ENCODE results near the gene RNF5. TPM values are rescaled to one million over a fixed set of nuclear protein-coding genes. Genes with fewer than 3 reads are reported as not detected.

The RNF5 gene, protein sequence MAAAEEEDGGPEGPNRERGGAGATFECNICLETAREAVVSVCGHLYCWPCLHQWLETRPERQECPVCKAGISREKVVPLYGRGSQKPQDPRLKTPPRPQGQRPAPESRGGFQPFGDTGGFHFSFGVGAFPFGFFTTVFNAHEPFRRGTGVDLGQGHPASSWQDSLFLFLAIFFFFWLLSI
- polyA plus RNA-seq (2011; rRNA removed): 40.2 and 44.4 TPM in 2 replicates
- polyA minus RNA-seq (2011; rRNA and poly(A)+ RNA removed): 16.2 and 22.9 TPM in 2 replicates

DNA sequence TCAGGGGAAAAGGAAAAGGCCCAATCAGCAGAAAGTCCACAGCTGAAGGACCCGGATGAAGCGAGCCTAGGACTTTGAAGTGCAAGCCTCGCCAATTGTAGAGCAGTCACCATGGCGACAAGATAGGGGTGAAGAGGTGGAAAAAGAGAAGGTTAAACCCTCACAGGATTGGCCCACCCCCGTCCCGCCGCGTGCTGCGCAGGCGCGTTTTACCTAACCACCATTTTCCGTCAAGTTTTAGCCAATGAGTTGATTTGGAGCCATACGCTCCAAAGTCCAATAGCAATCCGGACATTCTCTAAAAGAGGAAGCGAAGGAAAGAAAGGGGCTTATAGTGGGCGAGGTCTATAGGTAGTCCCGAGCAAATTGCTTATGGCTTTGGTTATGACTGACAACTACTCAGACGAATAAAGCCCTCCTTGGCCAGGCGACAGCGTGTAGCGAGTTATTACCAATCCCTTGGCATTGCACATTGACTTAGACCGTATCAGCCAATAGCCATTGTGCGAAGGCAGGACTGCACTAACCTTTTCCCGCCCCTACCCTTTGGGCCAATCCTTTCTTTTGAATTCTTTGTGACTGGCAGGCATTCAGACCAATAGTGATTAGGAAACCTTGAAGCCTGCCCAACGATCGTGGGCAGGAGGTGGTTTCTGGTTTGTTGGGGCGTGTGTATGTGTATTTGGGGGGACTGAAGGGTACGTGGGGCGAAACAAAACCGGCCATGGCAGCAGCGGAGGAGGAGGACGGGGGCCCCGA lies at the start of gene RNF5:
RNF5 (plus strand) TSS at position 618 of the 759 bp plus-strand sequence; CDS start at position 725, 107 bp downstream.
- no peaks in the 10 kb centered on the region for H3K27me3 ChIP-seq (ENCODE audit: control insufficient read depth, insufficient read depth, low read length)
- peaks cover 12% of the 10 kb centered on the region for H3K36me3 ChIP-seq (ENCODE audit: control insufficient read depth, insufficient read depth, low read length)
- DNase-seq (ENCODE audit: low read depth): peak; percentile 100
- peak within 1 kb of the TSS; percentile 97 for H3K4me3 ChIP-seq (ENCODE audit: low read depth, low read length)
- TF ChIP-seq, protein P1, sequence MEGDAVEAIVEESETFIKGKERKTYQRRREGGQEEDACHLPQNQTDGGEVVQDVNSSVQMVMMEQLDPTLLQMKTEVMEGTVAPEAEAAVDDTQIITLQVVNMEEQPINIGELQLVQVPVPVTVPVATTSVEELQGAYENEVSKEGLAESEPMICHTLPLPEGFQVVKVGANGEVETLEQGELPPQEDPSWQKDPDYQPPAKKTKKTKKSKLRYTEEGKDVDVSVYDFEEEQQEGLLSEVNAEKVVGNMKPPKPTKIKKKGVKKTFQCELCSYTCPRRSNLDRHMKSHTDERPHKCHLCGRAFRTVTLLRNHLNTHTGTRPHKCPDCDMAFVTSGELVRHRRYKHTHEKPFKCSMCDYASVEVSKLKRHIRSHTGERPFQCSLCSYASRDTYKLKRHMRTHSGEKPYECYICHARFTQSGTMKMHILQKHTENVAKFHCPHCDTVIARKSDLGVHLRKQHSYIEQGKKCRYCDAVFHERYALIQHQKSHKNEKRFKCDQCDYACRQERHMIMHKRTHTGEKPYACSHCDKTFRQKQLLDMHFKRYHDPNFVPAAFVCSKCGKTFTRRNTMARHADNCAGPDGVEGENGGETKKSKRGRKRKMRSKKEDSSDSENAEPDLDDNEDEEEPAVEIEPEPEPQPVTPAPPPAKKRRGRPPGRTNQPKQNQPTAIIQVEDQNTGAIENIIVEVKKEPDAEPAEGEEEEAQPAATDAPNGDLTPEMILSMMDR (IDR thresholded peaks at IDR 0.05; ENCODE audit: insufficient read depth, low read depth, low read length): no peak
- CTCF ChIA-PET: interaction anchor here (0.9 to 2.0 kb wide), 2 partner anchors 13 to 59 kb away, joined by 3 to 7 read pairs; partner anchors contain the start of gene PBX2
- POLR2A ChIA-PET: interaction anchor here (0.6 to 1.3 kb wide), 4 partner anchors 11 to 27 kb away, joined by 3 to 7 read pairs (median 6); partner anchors contain the start of gene PBX2

DNA sequence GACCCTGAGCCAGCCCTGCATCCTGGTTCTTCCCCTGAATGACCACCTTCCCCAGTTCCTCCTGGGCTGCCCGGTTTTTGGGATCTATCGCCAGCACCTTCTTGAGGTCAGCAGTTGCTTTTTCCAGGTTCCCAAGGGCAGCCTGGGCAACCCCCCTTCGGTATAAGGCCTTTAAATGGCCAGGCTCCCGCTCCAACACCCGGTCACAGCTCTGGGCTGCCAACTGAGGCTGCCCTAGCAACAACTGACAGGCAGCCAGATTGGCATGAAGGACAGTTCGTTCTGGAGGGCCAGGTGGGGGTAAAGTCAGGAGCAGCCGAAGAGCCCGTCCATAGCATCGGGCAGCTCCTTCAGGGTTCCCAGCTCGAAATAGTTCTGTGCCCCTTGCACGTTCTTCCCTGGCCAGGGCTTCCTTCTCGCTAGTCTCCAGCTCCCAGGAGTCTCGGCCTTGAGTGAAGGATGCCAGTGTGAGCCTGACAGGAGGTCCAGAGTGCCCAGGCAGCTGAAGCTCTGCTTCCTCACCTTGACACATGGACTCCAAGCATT lies 49.4 kb upstream of the RNF5 start:
- CTCF ChIA-PET: interaction anchor here (0.9 to 5.0 kb wide), 7 partner anchors 11 to 48 kb away, joined by 3 to 51 read pairs (median 4); partner anchors contain the start of gene PRRT1
- DNase-seq (ENCODE audit: low read depth): no peak
- no peak overlapping the region for H3K4me3 ChIP-seq (ENCODE audit: low read depth, low read length)
- POLR2A ChIA-PET: interaction anchor here (1.0 kb wide), 1 partner anchor 36 kb away, joined by 3 read pairs; no protein-coding TSS in a partner anchor
- H3K36me3 ChIP-seq (ENCODE audit: control insufficient read depth, insufficient read depth, low read length): no peaks in the 10 kb centered on the region
- TF ChIP-seq, protein P1 (IDR thresholded peaks at IDR 0.05; ENCODE audit: insufficient read depth, low read depth, low read length): no peak
- H3K27me3 ChIP-seq (ENCODE audit: control insufficient read depth, insufficient read depth, low read length): no peaks in the 10 kb centered on the region

DNA sequence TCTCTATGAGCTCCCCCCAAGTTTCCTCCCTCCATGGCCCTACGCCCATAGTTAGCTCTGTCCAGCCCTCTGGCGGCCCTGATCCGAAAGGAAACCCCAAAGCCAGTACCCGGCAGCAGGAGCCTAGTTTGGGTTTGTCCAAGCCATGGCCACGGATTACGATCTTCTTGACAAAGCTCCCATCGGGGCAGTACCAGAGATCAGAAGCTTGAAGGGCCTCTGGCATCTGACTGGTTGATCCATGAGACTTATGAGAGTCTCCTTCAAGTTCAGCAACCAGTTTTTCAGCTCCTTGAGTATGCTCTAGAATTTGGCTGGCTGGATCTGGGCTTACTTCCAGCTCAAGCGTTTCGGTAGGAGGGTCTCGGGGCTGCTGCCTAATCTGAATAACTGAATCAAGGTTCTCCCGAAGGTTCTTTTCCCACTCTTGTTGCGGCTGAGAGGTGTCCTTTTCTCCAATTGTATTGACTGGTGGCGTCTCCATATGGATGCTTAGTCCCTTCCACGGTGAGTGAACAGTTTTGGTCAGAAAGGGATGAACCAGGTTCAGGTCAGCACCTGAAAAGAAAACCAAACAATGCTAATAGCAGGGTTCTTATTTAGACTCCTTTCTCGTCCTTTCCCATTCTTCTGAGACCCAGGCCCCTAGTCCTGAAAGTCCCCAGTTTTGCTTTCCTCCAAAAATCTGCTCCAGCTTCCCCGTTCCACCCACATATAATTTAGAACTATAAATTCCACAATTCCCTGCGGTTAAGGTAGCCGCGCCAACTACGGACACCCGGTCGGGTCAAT lies 48.7 kb upstream of the RNF5 start:
- Histone ChIP-seq H3K27me3 (ENCODE audit: control insufficient read depth, insufficient read depth, low read length) (no peaks in the 10 kb centered on the region), H3K4me3 (ENCODE audit: low read depth, low read length) (peak overlapping the region; percentile 59), H3K36me3 (ENCODE audit: control insufficient read depth, insufficient read depth, low read length) (no peaks in the 10 kb centered on the region)
- TF ChIP-seq, protein P1 (IDR thresholded peaks at IDR 0.05; ENCODE audit: insufficient read depth, low read depth, low read length): no peak
- no peak for DNase-seq (ENCODE audit: low read depth)
- ChIA-PET CTCF (interaction anchor here (0.9 to 5.0 kb wide), 6 partner anchors 11 to 47 kb away, joined by 3 to 51 read pairs (median 4); partner anchors contain the start of gene PRRT1), POLR2A (no interaction called here)

DNA sequence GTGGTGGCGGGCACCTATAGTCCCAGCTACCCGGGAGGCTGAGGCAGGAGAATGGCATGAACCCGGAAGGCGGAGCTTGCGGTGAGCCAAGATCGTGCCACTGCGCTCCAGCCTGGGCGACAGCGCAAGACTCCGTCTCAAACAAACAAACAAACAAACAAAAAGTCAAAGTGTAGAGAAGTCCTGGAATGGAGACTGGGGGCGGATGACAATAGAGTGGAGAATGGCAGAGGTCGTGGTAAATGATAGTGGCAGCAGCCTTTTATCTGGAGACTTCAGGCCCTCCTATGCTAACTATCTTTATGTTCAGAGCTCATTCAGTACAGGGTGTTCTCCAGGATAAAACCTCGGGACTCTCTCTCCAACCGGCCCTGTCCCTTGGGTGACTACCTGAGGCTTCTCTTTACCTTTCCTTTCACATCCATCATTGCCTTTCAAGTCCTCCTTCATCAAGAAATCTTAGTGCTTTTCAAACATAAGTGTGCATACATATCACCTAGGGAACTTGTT lies 46.7 kb upstream of the RNF5 start:
- TF ChIP-seq, protein P1 (IDR thresholded peaks at IDR 0.05; ENCODE audit: insufficient read depth, low read depth, low read length): no peak
- H3K4me3 ChIP-seq (ENCODE audit: low read depth, low read length): no peak overlapping the region
- ChIA-PET POLR2A (no interaction called here), CTCF (interaction anchor here (5.0 kb wide), 1 partner anchor 13 kb away, joined by 51 read pairs; no protein-coding TSS in a partner anchor)
- no peak for DNase-seq (ENCODE audit: low read depth)
- no peaks in the 10 kb centered on the region for H3K36me3 ChIP-seq (ENCODE audit: control insufficient read depth, insufficient read depth, low read length)
- no peaks in the 10 kb centered on the region for H3K27me3 ChIP-seq (ENCODE audit: control insufficient read depth, insufficient read depth, low read length)
